ENCODE measurements around the gene BTN2A1.

DNA sequence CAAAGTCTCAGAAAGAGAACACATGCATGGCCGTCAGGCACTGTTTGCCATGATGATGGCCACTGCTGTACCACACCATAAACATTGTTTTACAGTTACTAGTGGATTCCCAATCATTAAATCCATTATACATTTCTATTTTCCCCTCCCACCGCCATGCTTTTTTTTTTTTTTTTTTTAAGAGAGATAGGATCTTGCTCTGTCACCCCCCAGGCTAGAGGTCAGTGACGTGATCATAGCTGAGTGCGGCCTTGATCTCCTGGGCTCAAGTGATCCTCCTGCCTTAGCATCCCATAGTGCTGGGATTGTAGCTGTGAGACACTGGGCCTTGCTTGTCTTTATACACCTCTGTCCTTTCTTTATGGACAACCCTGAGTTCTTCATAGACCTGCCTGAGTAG is 21.7 kb upstream of the BTN2A1 start:
- TF ChIP-seq POLR2A (IDR thresholded peaks at IDR 0.05) (no peak), EP300 (IDR thresholded peaks at IDR 0.05) (no peak)
- TF ChIP-seq, protein P1, sequence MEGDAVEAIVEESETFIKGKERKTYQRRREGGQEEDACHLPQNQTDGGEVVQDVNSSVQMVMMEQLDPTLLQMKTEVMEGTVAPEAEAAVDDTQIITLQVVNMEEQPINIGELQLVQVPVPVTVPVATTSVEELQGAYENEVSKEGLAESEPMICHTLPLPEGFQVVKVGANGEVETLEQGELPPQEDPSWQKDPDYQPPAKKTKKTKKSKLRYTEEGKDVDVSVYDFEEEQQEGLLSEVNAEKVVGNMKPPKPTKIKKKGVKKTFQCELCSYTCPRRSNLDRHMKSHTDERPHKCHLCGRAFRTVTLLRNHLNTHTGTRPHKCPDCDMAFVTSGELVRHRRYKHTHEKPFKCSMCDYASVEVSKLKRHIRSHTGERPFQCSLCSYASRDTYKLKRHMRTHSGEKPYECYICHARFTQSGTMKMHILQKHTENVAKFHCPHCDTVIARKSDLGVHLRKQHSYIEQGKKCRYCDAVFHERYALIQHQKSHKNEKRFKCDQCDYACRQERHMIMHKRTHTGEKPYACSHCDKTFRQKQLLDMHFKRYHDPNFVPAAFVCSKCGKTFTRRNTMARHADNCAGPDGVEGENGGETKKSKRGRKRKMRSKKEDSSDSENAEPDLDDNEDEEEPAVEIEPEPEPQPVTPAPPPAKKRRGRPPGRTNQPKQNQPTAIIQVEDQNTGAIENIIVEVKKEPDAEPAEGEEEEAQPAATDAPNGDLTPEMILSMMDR (IDR thresholded peaks at IDR 0.05), result no peak

Measured in tibial nerve (tissue), 4 donors.